Karpas-422 (cell line): ENCODE data around the gene NEB. TPM values are rescaled to one million over a fixed set of nuclear protein-coding genes. Genes with fewer than 3 reads are reported as not detected.

ENCODE experiments used
- DNase-seq: peaks from one replicate; pipeline ENCODE4 v3.0.0-alpha.2; 2015
- H2AFZ ChIP-seq: fragments of 200-600 bp; sonication (generic); 2 replicates; pipeline ENCODE4 v1.6.1; 2014; ENCODE audit warnings: antibody characterized with exemption, low read length, mixed read lengths
- H3K27ac ChIP-seq: fragments of 200-600 bp; sonication (generic); 2 replicates; pipeline ENCODE4 v1.5.1; 2014; ENCODE audit warnings: mild to moderate bottlenecking, low read length, moderate library complexity
- H3K27me3 ChIP-seq: fragments of 200-600 bp; sonication (generic); 2 replicates; pipeline ENCODE4 v1.6.1; 2014; ENCODE audit warnings: low read length, mixed read lengths
- H3K36me3 ChIP-seq: fragments of 200-600 bp; sonication (generic); 2 replicates; pipeline ENCODE4 v1.6.1; 2014; ENCODE audit warnings: low read length, mixed read lengths; ENCODE audit not compliant: insufficient read depth
- H3K4me1 ChIP-seq: fragments of 200-600 bp; sonication (generic); 2 replicates; pipeline ENCODE4 v1.6.1; 2014; ENCODE audit warnings: mild to moderate bottlenecking, low read length, mixed read lengths
- H3K4me2 ChIP-seq: fragments of 200-600 bp; sonication (generic); 2 replicates; pipeline ENCODE4 v1.6.1; 2014; ENCODE audit warnings: low read length, low read depth, mild to moderate bottlenecking; ENCODE audit not compliant: poor library complexity, severe bottlenecking
- H3K4me3 ChIP-seq: fragments of 200-600 bp; sonication (generic); 2 replicates; pipeline ENCODE4 v1.5.1; 2014; ENCODE audit warnings: mild to moderate bottlenecking, antibody characterized with exemption, low read length, mixed read lengths
- H3K79me2 ChIP-seq: fragments of 200-600 bp; sonication (generic); 2 replicates; pipeline ENCODE4 v1.6.1; 2014; ENCODE audit warnings: mild to moderate bottlenecking, low read length, mixed read lengths
- H3K9ac ChIP-seq: fragments of 200-600 bp; sonication (generic); 2 replicates; pipeline ENCODE4 v1.6.0; 2014; ENCODE audit warnings: low read length
- H3K9me2 ChIP-seq: fragments of 200-600 bp; sonication (generic), shearing (Covaris generic); replicated peaks from 2 replicates; pipeline ENCODE4 v1.6.0; 2014; ENCODE audit warnings: mild to moderate bottlenecking, low read length, moderate library complexity; ENCODE audit not compliant: insufficient read depth
- H3K9me3 ChIP-seq: fragments of 300-700, 200-600 bp; sonication (generic); 2 replicates; pipeline ENCODE4 v1.6.1; 2014; ENCODE audit warnings: low read length, mixed read lengths
- H4K20me1 ChIP-seq: fragments of 200-600 bp; sonication (generic); 2 replicates; pipeline ENCODE4 v1.6.1; 2014; ENCODE audit warnings: mild to moderate bottlenecking, antibody characterized with exemption, low read length, low read depth; ENCODE audit not compliant: insufficient read depth
- total RNA-seq: library from RNA; depleted of rRNA; stranded (reverse); fragments of >200 nt; shearing (Covaris generic); gene quantifications from 2 replicates; pipeline ENCODE4 v1.2.3, GENCODE V29; 2014; ENCODE audit warnings: low replicate concordance

Gene NEB
- total RNA-seq, 1 experiment from 2014 or later = 1.4 TPM

GRCh38 chr2:151665959-151666358 lies 68.3 kb downstream of the NEB start:
- Histone ChIP-seq H3K79me2 (no peaks in the 10 kb centered on the region), H3K9ac (no peak overlapping the region), H3K9me2 (no peaks in the 10 kb centered on the region), H3K36me3 (no peaks in the 10 kb centered on the region), H3K4me1 (no peaks in the 10 kb centered on the region), H3K27ac (no peak overlapping the region), H3K4me3 (no peak overlapping the region), H3K27me3 (0 out of 2 replicates have a peak, but pooled peaks cover 3% of the 10 kb centered on the region), H3K4me2 (no peak overlapping the region), H2AFZ (no peak overlapping the region), H4K20me1 (no peaks in the 10 kb centered on the region), H3K9me3 (no peaks in the 10 kb centered on the region)
- no peak for DNase-seq

- H3K9ac ChIP-seq = no peak overlapping the region
- H3K4me2 ChIP-seq = no peak overlapping the region
- no peaks in the 10 kb centered on the region for H3K9me3 ChIP-seq
- H3K4me3 ChIP-seq = no peak overlapping the region
- no peaks in the 10 kb centered on the region for H3K79me2 ChIP-seq
- no peak overlapping the region for H2AFZ ChIP-seq
- no peaks in the 10 kb centered on the region for H3K36me3 ChIP-seq
- no peak overlapping the region for H3K27ac ChIP-seq
- no peaks in the 10 kb centered on the region for H3K27me3 ChIP-seq
- no peak for DNase-seq
- no peaks in the 10 kb centered on the region for H4K20me1 ChIP-seq
- H3K4me1 ChIP-seq = no peaks in the 10 kb centered on the region
- H3K9me2 ChIP-seq = no peaks in the 10 kb centered on the region
Measured at GRCh38 chr2:151664520-151664919, 69.8 kb downstream of the NEB start.

- H2AFZ ChIP-seq = no peak overlapping the region
- H3K79me2 ChIP-seq = no peaks in the 10 kb centered on the region
- no peaks in the 10 kb centered on the region for H3K36me3 ChIP-seq
- H4K20me1 ChIP-seq = no peaks in the 10 kb centered on the region
- no peaks in the 10 kb centered on the region for H3K27me3 ChIP-seq
- no peak for DNase-seq
- H3K9me2 ChIP-seq = no peaks in the 10 kb centered on the region
- H3K27ac ChIP-seq = no peak overlapping the region
- no peaks in the 10 kb centered on the region for H3K4me1 ChIP-seq
- H3K4me3 ChIP-seq = no peak overlapping the region
- H3K4me2 ChIP-seq = no peak overlapping the region
- no peak overlapping the region for H3K9ac ChIP-seq
- H3K9me3 ChIP-seq = no peaks in the 10 kb centered on the region
Measured at GRCh38 chr2:151661625-151662024, 72.7 kb downstream of the NEB start.

- Histone ChIP-seq H4K20me1 (no peaks in the 10 kb centered on the region), H3K36me3 (no peaks in the 10 kb centered on the region), H3K9me2 (no peaks in the 10 kb centered on the region), H3K9ac (no peak overlapping the region), H3K4me1 (no peaks in the 10 kb centered on the region), H3K27ac (no peak overlapping the region), H3K27me3 (no peaks in the 10 kb centered on the region), H3K4me3 (no peak overlapping the region), H3K9me3 (no peaks in the 10 kb centered on the region), H2AFZ (no peak overlapping the region), H3K4me2 (no peak overlapping the region), H3K79me2 (no peaks in the 10 kb centered on the region)
- no peak for DNase-seq
Measured at GRCh38 chr2:151658081-151658480, 76.2 kb downstream of the NEB start.

GRCh38 chr2:151657667-151658076 lies 76.6 kb downstream of the NEB start:
- H3K4me2 ChIP-seq = no peak overlapping the region
- H3K9ac ChIP-seq = no peak overlapping the region
- H3K4me1 ChIP-seq = no peaks in the 10 kb centered on the region
- H2AFZ ChIP-seq = no peak overlapping the region
- H3K79me2 ChIP-seq = no peaks in the 10 kb centered on the region
- no peaks in the 10 kb centered on the region for H3K36me3 ChIP-seq
- H4K20me1 ChIP-seq = no peaks in the 10 kb centered on the region
- H3K27ac ChIP-seq = no peak overlapping the region
- no peaks in the 10 kb centered on the region for H3K27me3 ChIP-seq
- no peaks in the 10 kb centered on the region for H3K9me3 ChIP-seq
- no peak overlapping the region for H3K4me3 ChIP-seq
- H3K9me2 ChIP-seq = no peaks in the 10 kb centered on the region
- DNase-seq = no peak

- no peak overlapping the region for H3K9ac ChIP-seq
Measured at GRCh38 chr2:151655663-151656398, 78.4 kb downstream of the NEB start.

GRCh38 chr2:151654891-151655290 lies 79.4 kb downstream of the NEB start:
- H2AFZ ChIP-seq = no peak overlapping the region
- DNase-seq = no peak

More at GRCh38 chr2:151655663-151656398, 78.4 kb downstream of the NEB start:
- Histone ChIP-seq H4K20me1 (no peaks in the 10 kb centered on the region), H3K4me2 (no peak overlapping the region), H3K9me3 (no peaks in the 10 kb centered on the region), H3K27ac (no peak overlapping the region), H3K4me3 (no peak overlapping the region), H3K27me3 (no peaks in the 10 kb centered on the region), H3K79me2 (no peaks in the 10 kb centered on the region), H3K9me2 (no peaks in the 10 kb centered on the region), H3K36me3 (no peaks in the 10 kb centered on the region), H3K4me1 (no peaks in the 10 kb centered on the region), H2AFZ (no peak overlapping the region)
- no peak for DNase-seq

GRCh38 chr2:151654085-151654484 lies 80.2 kb downstream of the NEB start:
- no peaks in the 10 kb centered on the region for H3K79me2 ChIP-seq
- H3K27me3 ChIP-seq = no peaks in the 10 kb centered on the region
- no peak overlapping the region for H3K4me2 ChIP-seq
- no peaks in the 10 kb centered on the region for H3K9me3 ChIP-seq
- no peak overlapping the region for H3K9ac ChIP-seq
- no peaks in the 10 kb centered on the region for H3K36me3 ChIP-seq
- H3K9me2 ChIP-seq = no peaks in the 10 kb centered on the region
- no peak overlapping the region for H3K4me3 ChIP-seq
- H3K27ac ChIP-seq = no peak overlapping the region
- H2AFZ ChIP-seq = no peak overlapping the region
- no peaks in the 10 kb centered on the region for H3K4me1 ChIP-seq
- no peak for DNase-seq
- no peaks in the 10 kb centered on the region for H4K20me1 ChIP-seq

More at GRCh38 chr2:151654891-151655290, 79.4 kb downstream of the NEB start:
- Histone ChIP-seq H3K4me1 (no peaks in the 10 kb centered on the region), H3K27me3 (no peaks in the 10 kb centered on the region), H3K79me2 (no peaks in the 10 kb centered on the region), H3K9me2 (no peaks in the 10 kb centered on the region), H3K4me3 (no peak overlapping the region), H3K27ac (no peak overlapping the region), H4K20me1 (no peaks in the 10 kb centered on the region), H3K4me2 (no peak overlapping the region), H3K36me3 (no peaks in the 10 kb centered on the region), H3K9me3 (no peaks in the 10 kb centered on the region), H3K9ac (no peak overlapping the region)
